ENCODE data around the gene SLC6A12. TPM values are rescaled to one million over a fixed set of nuclear protein-coding genes. Genes with fewer than 3 reads are reported as not detected.
A peak's percentile ranks its signal among the peaks of the same experiment; 100 is the strongest.
"Not testable (repeated sequence)": the region's sequence is repeated elsewhere in the genome, so short reads cannot be mapped to it uniquely, and the experiment has no call there.

The SLC6A12 gene
- total RNA-seq, 4 donors from 2014 or later = 0.17 to 0.78 (median 0.34) TPM; not detected in 1

DNA sequence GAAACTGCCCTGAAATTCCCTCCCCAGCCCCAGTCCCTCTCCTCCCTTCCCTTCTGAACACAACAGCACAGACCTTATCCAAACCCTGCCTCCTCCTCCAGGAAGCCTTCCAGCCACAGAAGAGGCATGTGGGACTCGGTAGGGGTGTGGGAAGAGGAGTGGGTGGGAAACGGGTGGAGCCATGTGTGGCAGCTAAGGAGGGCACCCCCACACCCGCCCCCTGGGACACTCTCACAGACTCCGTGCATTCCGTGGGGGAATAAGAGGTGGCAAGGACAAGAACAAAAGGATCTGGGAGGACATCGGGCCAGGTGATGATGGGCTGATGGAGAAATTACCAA is 24.4 kb downstream of the SLC6A12 start:
- Histone ChIP-seq H3K4me1 (peaks cover 11 to 18% (median 16%) of the 10 kb centered on the region in 4 donors), H3K27ac (replicated peaks in 1 of 4) (no peak overlapping the region), H3K36me3 (no peaks in the 10 kb centered on the region), H3K4me3 (no peak overlapping the region), H3K9me3 (no peaks in the 10 kb centered on the region), H3K27me3 (peaks cover 0 to 49% (median 4%) of the 10 kb centered on the region in 4 donors)
- 74% methylated on average over 6 of the region's 6 CpGs for WGBS
- TF ChIP-seq POLR2AphosphoS5 (IDR thresholded peaks at IDR 0.05) = no peak
- no peak for TF ChIP-seq EP300 (IDR thresholded peaks at IDR 0.05)
- no peak for TF ChIP-seq POLR2A (IDR thresholded peaks at IDR 0.05; ENCODE audit: low read depth)
- TF ChIP-seq, protein P1, sequence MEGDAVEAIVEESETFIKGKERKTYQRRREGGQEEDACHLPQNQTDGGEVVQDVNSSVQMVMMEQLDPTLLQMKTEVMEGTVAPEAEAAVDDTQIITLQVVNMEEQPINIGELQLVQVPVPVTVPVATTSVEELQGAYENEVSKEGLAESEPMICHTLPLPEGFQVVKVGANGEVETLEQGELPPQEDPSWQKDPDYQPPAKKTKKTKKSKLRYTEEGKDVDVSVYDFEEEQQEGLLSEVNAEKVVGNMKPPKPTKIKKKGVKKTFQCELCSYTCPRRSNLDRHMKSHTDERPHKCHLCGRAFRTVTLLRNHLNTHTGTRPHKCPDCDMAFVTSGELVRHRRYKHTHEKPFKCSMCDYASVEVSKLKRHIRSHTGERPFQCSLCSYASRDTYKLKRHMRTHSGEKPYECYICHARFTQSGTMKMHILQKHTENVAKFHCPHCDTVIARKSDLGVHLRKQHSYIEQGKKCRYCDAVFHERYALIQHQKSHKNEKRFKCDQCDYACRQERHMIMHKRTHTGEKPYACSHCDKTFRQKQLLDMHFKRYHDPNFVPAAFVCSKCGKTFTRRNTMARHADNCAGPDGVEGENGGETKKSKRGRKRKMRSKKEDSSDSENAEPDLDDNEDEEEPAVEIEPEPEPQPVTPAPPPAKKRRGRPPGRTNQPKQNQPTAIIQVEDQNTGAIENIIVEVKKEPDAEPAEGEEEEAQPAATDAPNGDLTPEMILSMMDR (IDR thresholded peaks at IDR 0.05) = no peak
- no peak for DNase-seq (ENCODE audit: extremely low spot score)
- intact Hi-C loops (cut with DNase I) = no loop called here

DNA sequence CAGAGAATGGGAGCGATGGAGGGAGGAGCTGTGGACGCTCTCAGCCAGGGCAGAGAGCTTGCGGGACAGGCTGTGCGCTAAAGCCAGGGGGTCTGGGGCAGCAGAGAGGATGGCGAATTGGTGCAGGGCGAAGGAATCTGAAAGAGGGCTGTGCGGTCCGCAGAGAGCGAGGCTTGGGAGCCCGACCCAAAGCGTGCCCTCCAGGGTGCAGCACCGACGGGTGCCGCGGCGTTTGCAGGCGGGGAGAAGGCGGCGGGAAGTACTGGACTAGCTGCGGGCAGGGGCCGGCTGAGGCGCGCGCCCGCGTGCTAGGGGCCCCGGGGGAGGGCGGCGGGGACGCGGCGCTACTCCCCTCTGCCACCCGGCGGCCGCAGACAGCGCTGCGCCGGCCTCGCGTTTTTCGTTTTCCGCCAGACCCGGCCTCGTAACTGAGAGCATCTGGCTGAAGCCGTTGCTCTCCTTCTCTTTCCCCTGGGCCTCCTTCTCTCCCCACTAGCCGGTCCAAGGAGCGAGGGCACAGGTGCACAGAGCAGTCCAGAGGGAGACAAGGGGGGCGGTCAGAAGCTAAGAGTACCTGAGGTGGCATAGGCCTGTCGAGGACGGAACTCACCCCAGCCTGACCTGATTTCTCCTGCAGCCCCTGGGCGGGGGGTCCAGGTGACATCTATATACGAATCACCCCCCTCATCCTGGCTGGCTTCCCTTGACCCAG is 24.9 kb downstream of the SLC6A12 start:
- DNase-seq (ENCODE audit: extremely low spot score) = no peak
- WGBS = 25% methylated on average over 11 of the region's 52 CpGs
- peaks cover 11 to 18% (median 16%) of the 10 kb centered on the region in 4 donors for H3K4me1 ChIP-seq
- TF ChIP-seq, protein P1 (IDR thresholded peaks at IDR 0.05) = peak; percentile 69 to 85 (median 79)
- no peak for TF ChIP-seq POLR2AphosphoS5 (IDR thresholded peaks at IDR 0.05)
- peaks cover 0 to 44% (median 2%) of the 10 kb centered on the region in 4 donors for H3K27me3 ChIP-seq
- H3K9me3 ChIP-seq = no peaks in the 10 kb centered on the region
- intact Hi-C loops (cut with DNase I) = no loop called here
- H3K4me3 ChIP-seq = peak overlapping the region; percentile 44 to 66 (median 56)
- no peaks in the 10 kb centered on the region for H3K36me3 ChIP-seq
- H3K27ac ChIP-seq (replicated peaks in 1 of 4) = no peak overlapping the region

DNA sequence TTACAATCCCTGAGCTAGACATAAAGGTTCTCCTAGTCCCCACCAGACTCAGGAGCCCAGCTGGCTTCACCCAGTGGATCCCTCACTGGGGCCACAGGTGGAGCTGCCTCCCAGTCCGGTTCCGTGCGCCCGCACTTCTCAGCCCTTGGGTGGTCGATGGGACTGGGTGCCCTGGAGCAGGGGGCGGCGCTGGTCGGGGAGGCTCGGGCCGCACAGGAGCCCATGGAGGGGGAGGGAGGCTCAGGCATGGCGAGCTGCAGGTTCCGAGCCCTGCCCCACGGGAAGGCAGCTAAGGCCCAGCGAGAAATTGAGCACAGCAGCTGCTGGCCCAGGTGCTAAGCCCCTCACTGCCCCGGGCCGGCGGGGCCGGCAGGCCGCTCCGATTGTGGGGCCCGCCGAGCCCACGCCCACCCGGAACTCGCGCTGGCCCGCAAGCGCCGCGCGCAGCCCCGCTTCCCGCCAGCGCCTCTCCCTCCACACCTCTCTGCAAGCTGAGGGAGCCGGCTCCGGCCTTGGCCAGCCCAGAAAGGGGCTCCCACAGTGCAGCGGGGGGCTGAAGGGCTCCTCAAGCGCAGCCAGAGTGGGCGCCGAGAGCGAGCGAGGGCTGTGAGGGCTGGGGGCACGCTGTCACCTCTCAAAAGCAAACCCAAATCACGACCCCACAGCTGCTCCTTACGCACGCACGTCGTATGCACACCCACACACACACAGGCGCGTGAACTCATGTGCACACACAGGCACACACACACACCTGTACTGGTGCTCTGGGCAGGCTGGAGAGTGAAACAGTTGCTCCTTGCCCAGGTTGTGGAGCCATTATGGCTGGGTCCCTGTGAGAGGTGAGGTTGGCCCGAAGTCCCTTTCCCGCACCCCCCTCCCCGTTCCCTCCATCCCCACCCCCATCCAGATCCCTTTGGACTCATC is 25.7 kb downstream of the SLC6A12 start:
- WGBS = 62% methylated on average over 28 of the region's 53 CpGs
- intact Hi-C loops (cut with DNase I); DNase-seq (ENCODE audit: extremely low spot score): not testable (repeated sequence)

DNA sequence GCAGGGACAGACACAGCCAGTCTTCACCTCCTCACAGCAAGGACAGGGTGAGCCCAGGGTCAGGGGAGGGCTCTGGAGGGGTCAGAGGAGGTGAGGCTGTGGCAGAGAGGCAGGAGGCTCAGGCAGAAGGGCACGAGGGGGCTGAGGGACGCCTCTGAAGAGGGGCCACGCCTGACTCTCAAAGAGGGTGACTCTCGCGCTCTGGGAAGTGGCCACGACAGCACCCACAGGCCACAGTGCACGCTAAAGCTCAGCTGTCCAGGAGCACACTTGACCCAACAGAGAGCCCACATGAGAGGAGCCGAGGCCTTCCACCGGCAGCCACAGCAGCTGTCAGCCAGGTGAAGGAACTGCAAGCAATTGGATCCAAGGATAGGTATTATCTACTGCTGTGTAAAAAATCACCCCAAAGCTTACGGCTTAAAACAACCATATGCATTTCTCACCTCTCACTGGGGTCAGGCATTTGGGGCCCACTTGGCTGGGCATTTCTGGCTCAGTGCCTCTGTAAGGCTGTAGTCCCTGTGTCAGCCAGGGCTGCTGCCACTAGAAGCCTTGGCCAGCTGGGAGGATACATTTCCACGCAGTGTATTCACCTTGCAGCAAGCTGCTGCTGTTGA is 27.8 kb downstream of the SLC6A12 start:
- Histone ChIP-seq H3K4me1 (peaks cover 15 to 19% (median 17%) of the 10 kb centered on the region in 4 donors), H3K27me3 (peaks cover 0 to 34% (median 0%) of the 10 kb centered on the region in 4 donors), H3K27ac (replicated peaks in 1 of 4) (no peak overlapping the region), H3K9me3 (no peaks in the 10 kb centered on the region), H3K36me3 (no peaks in the 10 kb centered on the region), H3K4me3 (no peak overlapping the region)
- DNase-seq (ENCODE audit: extremely low spot score) = no peak
- intact Hi-C loops (cut with DNase I) = no loop called here
- TF ChIP-seq POLR2A (IDR thresholded peaks at IDR 0.05; ENCODE audit: low read depth) (no peak), POLR2AphosphoS5 (IDR thresholded peaks at IDR 0.05) (no peak), EP300 (IDR thresholded peaks at IDR 0.05) (no peak)
- TF ChIP-seq, protein P1 (IDR thresholded peaks at IDR 0.05) = no peak
- WGBS = 79% methylated on average over 6 of the region's 11 CpGs

More for the DNA sequence above, 25.7 kb downstream of the SLC6A12 start:
- Histone ChIP-seq H3K4me3 (peak overlapping the region; percentile 44 to 66 (median 56)), H3K4me1 (peaks cover 11 to 18% (median 16%) of the 10 kb centered on the region in 4 donors), H3K27me3 (peaks cover 0 to 37% (median 0%) of the 10 kb centered on the region in 4 donors)
- H3K27ac ChIP-seq (replicated peaks in 1 of 4); H3K36me3 ChIP-seq; H3K9me3 ChIP-seq: not testable (repeated sequence)

DNA sequence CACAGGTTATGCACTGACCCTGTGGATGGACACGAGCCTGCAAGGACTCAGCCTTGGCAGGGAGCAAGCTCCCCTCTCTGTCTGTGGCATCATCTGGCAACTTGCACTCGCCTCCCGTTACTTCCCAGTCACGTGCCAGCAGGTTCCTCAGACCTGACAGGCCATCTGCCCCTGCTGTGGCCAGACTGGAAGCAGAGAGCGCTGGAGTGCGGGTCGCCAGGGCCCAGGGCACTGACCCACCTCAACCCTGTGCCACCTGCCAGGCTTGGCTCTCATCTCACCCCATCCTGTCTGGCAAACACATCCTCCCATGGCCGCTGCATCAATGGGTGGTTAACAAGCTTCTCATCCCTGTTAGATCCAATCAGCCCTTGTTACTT is 28.4 kb downstream of the SLC6A12 start:
- H3K4me1 ChIP-seq = peaks cover 17 to 19% (median 18%) of the 10 kb centered on the region in 4 donors
- H3K4me3 ChIP-seq = no peak overlapping the region
- 76% methylated on average over 8 of the region's 8 CpGs for WGBS
- H3K27me3 ChIP-seq = peaks cover 0 to 29% (median 0%) of the 10 kb centered on the region in 4 donors
- no peak for TF ChIP-seq EP300 (IDR thresholded peaks at IDR 0.05)
- no peak for TF ChIP-seq POLR2AphosphoS5 (IDR thresholded peaks at IDR 0.05)
- TF ChIP-seq POLR2A (IDR thresholded peaks at IDR 0.05; ENCODE audit: low read depth) = no peak
- TF ChIP-seq, protein P1 (IDR thresholded peaks at IDR 0.05) = no peak
- intact Hi-C loops (cut with DNase I) = no loop called here
- no peaks in the 10 kb centered on the region for H3K9me3 ChIP-seq
- DNase-seq (ENCODE audit: extremely low spot score) = no peak
- no peaks in the 10 kb centered on the region for H3K36me3 ChIP-seq
- no peak overlapping the region for H3K27ac ChIP-seq (replicated peaks in 1 of 4)

All from esophagus muscularis mucosa (tissue), 4 donors.